Measurements from ENCODE around the gene FRAS1.

FRAS1 gene

DNA sequence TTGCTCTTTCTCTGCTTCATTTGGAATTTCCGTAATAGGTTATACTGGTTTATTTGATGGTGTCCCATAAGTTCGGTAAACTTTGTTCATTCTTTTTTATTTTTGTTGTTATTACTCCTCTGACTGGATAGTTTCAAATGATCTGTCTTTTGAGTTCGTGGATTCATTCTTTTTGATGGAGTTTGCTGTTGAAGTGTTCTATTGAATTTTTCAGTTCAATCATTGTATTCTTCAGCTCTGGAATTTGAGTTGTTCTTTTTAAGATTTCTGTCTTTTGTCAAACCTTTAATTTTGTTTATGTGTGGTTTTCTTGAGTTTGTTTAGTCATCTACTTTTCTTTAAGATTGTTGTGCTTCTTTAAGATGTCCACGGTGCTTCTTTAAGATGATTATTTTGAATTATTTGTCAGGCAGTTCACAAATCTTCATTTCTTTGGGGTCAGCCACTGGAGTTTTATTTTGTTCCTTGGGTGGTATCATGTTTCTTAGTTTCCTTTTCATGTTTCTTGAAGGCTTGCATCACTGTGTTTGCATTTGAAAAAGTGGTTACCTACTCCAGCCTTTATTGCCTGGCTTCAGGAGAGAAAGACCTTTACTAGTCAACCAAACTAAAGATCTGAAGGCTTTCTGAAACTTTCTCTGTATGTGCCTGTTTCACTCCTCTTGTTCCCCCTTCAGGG is 339.6 kb downstream of the FRAS1 start:
- peaks cover 0 to 4% of the 10 kb centered on the region in 2 donors for H3K9me3 ChIP-seq (ENCODE audit: control insufficient read depth in 1 of 2, low read length in 2 of 2)
- no peaks in the 10 kb centered on the region for H3K36me3 ChIP-seq (ENCODE audit: control insufficient read depth in 1 of 2, insufficient read depth in 2 of 2, low read length in 2 of 2)
- H3K4me3 ChIP-seq (ENCODE audit: low read depth in 1 of 2, low read length in 2 of 2) = no peak overlapping the region
- no peaks in the 10 kb centered on the region for H3K4me1 ChIP-seq (ENCODE audit: control insufficient read depth in 1 of 2, insufficient read depth in 2 of 2, low read length in 2 of 2)
- H3K27ac ChIP-seq (ENCODE audit: low read depth, low read length) = no peak overlapping the region
- no peaks in the 10 kb centered on the region for H3K27me3 ChIP-seq (ENCODE audit: control insufficient read depth in 1 of 2, insufficient read depth in 2 of 2, low read length in 2 of 2)
- H3K9ac ChIP-seq (ENCODE audit: low read depth in 1 of 2, low read length in 2 of 2) = no peak overlapping the region

DNA sequence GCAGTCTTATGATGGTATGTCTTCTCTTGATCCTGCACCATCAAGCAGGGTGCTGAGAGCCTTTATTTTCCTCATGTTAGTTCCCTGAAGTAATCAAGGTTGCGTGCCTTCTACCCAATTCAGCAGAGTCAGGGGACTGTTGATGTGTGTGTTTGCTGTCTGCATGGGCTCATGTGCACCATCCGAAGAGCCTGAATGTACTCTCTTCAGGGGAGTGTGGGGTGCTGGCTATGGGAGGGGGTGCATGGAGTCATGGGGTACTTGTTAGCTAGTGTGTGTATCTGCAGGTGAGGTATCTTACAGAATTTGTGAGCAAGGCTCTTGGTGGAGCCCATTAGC is 340.1 kb downstream of the FRAS1 start:
- H3K4me1 ChIP-seq (ENCODE audit: control insufficient read depth in 1 of 2, insufficient read depth in 2 of 2, low read length in 2 of 2) = no peaks in the 10 kb centered on the region

DNA sequence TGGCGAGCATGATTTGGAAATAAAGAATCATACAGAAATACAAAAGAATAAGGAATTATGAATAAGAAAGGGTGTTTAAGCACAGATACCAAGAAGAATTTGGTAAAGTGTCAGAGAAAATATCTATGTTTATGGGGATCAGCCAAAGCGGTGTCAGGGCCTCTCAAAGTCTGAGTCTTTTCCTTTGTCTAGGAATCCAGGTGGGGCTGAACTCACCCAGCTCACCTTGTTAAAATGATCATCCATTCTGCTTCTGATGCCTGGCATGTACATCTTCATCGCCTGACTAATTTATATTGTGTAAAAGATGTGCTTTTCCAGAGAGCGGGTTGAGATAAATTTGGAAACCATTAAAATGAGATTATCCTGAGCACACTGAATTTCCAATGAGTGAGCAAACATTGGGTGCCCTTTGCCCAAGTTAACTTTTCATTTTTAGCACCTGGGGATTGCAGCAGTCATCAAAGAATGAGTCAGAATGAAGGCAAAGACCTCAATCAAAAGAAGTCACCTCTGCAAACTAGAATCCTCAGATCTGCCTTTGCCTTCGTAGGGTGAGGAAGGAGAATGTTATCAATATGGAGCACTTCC is 352.6 kb downstream of the FRAS1 start:
- Histone ChIP-seq H3K27me3 (ENCODE audit: control insufficient read depth in 1 of 2, insufficient read depth in 2 of 2, low read length in 2 of 2) (no peaks in the 10 kb centered on the region), H3K4me3 (ENCODE audit: low read depth in 1 of 2, low read length in 2 of 2) (no peak overlapping the region), H3K36me3 (ENCODE audit: control insufficient read depth in 1 of 2, insufficient read depth in 2 of 2, low read length in 2 of 2) (no peaks in the 10 kb centered on the region), H3K4me1 (ENCODE audit: control insufficient read depth in 1 of 2, insufficient read depth in 2 of 2, low read length in 2 of 2) (no peaks in the 10 kb centered on the region), H3K9ac (ENCODE audit: low read depth in 1 of 2, low read length in 2 of 2) (no peak overlapping the region), H3K9me3 (ENCODE audit: control insufficient read depth in 1 of 2, low read length in 2 of 2) (no peaks in the 10 kb centered on the region), H3K27ac (ENCODE audit: low read depth, low read length) (no peak overlapping the region)

More for the DNA sequence above, 340.1 kb downstream of the FRAS1 start:
- no peak overlapping the region for H3K4me3 ChIP-seq (ENCODE audit: low read depth in 1 of 2, low read length in 2 of 2)
- peaks cover 0 to 4% of the 10 kb centered on the region in 2 donors for H3K9me3 ChIP-seq (ENCODE audit: control insufficient read depth in 1 of 2, low read length in 2 of 2)
- no peak overlapping the region for H3K27ac ChIP-seq (ENCODE audit: low read depth, low read length)
- H3K36me3 ChIP-seq (ENCODE audit: control insufficient read depth in 1 of 2, insufficient read depth in 2 of 2, low read length in 2 of 2) = no peaks in the 10 kb centered on the region
- no peak overlapping the region for H3K9ac ChIP-seq (ENCODE audit: low read depth in 1 of 2, low read length in 2 of 2)
- H3K27me3 ChIP-seq (ENCODE audit: control insufficient read depth in 1 of 2, insufficient read depth in 2 of 2, low read length in 2 of 2) = no peaks in the 10 kb centered on the region

DNA sequence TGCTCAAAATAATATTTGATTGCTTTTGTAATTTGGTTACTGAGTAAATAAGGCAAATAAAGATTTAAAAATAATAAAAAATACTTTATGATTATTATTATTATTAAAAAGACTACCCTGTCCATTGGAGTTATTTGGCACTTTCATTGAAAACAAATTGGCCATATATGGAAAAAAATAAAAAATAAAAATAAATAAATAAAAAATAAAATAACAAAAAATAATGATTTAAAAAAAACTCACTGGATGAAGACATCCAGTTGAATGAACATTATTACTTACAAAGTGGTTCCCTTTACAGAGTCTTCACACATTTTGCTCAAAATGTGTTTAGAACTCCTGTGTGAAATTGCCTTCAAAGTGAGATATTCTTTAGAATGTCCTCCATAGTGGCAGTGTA is 353.1 kb downstream of the FRAS1 start:
- H3K27me3 ChIP-seq (ENCODE audit: control insufficient read depth in 1 of 2, insufficient read depth in 2 of 2, low read length in 2 of 2) = no peaks in the 10 kb centered on the region
- no peak overlapping the region for H3K4me3 ChIP-seq (ENCODE audit: low read depth in 1 of 2, low read length in 2 of 2)
- H3K36me3 ChIP-seq (ENCODE audit: control insufficient read depth in 1 of 2, insufficient read depth in 2 of 2, low read length in 2 of 2) = no peaks in the 10 kb centered on the region
- H3K9ac ChIP-seq (ENCODE audit: low read depth in 1 of 2, low read length in 2 of 2) = no peak overlapping the region
- H3K9me3 ChIP-seq (ENCODE audit: control insufficient read depth in 1 of 2, low read length in 2 of 2) = no peaks in the 10 kb centered on the region
- no peak overlapping the region for H3K27ac ChIP-seq (ENCODE audit: low read depth, low read length)
- no peaks in the 10 kb centered on the region for H3K4me1 ChIP-seq (ENCODE audit: control insufficient read depth in 1 of 2, insufficient read depth in 2 of 2, low read length in 2 of 2)

DNA sequence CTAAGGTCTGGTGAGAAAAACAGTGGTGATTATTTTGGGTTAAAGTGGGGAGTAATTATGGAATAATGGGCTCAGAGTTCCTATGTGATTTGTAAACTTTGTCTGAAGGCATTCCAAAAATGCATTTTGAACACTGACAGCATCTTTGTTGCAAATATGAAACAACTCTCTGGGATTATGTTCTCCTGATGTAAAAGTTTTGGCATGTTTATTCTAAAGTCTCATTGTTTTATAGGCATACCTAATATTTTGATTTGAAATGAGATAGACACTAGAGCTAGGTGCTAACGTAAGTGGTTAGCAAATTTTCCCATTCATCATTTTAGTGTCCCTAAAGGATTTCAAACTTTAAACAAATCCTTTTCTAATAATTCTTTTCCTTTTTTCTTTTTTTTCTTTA is 353.6 kb downstream of the FRAS1 start:
- H3K27me3 ChIP-seq (ENCODE audit: control insufficient read depth in 1 of 2, insufficient read depth in 2 of 2, low read length in 2 of 2) = no peaks in the 10 kb centered on the region
- H3K9ac ChIP-seq (ENCODE audit: low read depth in 1 of 2, low read length in 2 of 2) = no peak overlapping the region
- no peaks in the 10 kb centered on the region for H3K9me3 ChIP-seq (ENCODE audit: control insufficient read depth in 1 of 2, low read length in 2 of 2)
- H3K27ac ChIP-seq (ENCODE audit: low read depth, low read length) = no peak overlapping the region
- H3K4me1 ChIP-seq (ENCODE audit: control insufficient read depth in 1 of 2, insufficient read depth in 2 of 2, low read length in 2 of 2) = no peaks in the 10 kb centered on the region
- H3K4me3 ChIP-seq (ENCODE audit: low read depth in 1 of 2, low read length in 2 of 2) = no peak overlapping the region
- H3K36me3 ChIP-seq (ENCODE audit: control insufficient read depth in 1 of 2, insufficient read depth in 2 of 2, low read length in 2 of 2) = no peaks in the 10 kb centered on the region

DNA sequence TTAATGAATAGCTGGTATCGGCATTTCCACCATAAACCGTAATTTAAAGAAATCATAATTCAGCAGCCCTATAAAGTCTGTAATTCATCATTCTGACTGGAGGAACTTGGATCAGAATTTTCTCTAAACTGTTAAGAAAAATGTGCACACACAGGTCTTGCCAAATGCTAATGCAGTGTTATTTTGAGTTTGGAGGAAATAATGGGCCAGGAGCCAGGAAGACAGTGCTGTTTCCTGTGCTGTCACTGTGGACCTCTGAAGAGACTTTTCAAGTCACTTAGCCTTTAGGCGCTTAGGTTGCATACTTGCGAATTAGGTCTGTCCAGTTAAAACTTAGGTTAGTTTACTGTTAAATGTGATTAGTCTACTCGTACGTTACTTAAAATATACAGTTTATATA is 357.0 kb downstream of the FRAS1 start:
- Histone ChIP-seq H3K27ac (ENCODE audit: low read depth, low read length) (no peak overlapping the region), H3K4me3 (ENCODE audit: low read depth in 1 of 2, low read length in 2 of 2) (no peak overlapping the region), H3K4me1 (ENCODE audit: control insufficient read depth in 1 of 2, insufficient read depth in 2 of 2, low read length in 2 of 2) (no peaks in the 10 kb centered on the region), H3K27me3 (ENCODE audit: control insufficient read depth in 1 of 2, insufficient read depth in 2 of 2, low read length in 2 of 2) (no peaks in the 10 kb centered on the region), H3K9me3 (ENCODE audit: control insufficient read depth in 1 of 2, low read length in 2 of 2) (no peaks in the 10 kb centered on the region), H3K9ac (ENCODE audit: low read depth in 1 of 2, low read length in 2 of 2) (no peak overlapping the region), H3K36me3 (ENCODE audit: control insufficient read depth in 1 of 2, insufficient read depth in 2 of 2, low read length in 2 of 2) (no peaks in the 10 kb centered on the region)

DNA sequence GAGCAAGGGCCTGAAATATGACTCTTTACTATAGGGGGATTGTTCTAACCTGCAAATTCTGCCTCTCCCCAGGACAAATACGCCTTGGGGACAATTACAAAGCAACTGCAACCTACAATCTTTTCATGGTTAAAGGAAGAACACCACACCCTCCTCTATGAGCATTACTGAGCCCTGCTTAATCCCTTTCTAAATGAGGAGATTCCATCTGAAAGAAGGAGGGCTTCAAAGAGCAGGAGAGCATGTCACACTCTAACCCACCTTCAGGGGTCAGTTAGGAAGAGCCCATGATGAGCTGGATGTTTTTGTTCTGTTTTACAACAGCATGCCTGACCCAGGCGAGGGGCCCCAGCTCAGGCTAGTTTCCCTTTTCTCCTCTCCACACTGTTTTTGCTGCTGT is 360.5 kb downstream of the FRAS1 start:
- H3K9me3 ChIP-seq (ENCODE audit: control insufficient read depth in 1 of 2, low read length in 2 of 2) = no peaks in the 10 kb centered on the region

DNA sequence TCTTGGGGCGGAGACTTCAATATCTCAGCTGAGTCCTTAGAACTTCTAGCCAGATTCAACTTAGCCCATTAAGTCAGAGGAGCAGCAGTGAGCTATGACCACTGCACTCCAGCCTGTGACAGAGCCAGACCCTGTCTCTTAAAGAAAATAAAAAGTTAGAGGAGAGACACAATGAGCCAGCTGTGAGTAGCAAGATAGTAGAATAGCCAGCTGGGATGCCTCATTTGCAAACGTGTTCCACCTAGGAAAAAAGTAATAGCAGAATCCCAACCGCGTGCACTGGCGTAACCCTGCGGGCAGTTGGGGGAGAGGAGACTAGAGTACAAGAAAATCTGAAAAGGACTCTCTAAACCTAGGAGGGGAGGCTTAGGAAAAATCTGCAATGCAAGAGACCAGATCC is 361.3 kb downstream of the FRAS1 start:
- no peaks in the 10 kb centered on the region for H3K36me3 ChIP-seq (ENCODE audit: control insufficient read depth in 1 of 2, insufficient read depth in 2 of 2, low read length in 2 of 2)
- H3K9me3 ChIP-seq (ENCODE audit: control insufficient read depth in 1 of 2, low read length in 2 of 2) = no peaks in the 10 kb centered on the region
- H3K27ac ChIP-seq (ENCODE audit: low read depth, low read length) = no peak overlapping the region
- no peak overlapping the region for H3K4me3 ChIP-seq (ENCODE audit: low read depth in 1 of 2, low read length in 2 of 2)
- no peaks in the 10 kb centered on the region for H3K4me1 ChIP-seq (ENCODE audit: control insufficient read depth in 1 of 2, insufficient read depth in 2 of 2, low read length in 2 of 2)
- H3K9ac ChIP-seq (ENCODE audit: low read depth in 1 of 2, low read length in 2 of 2) = no peak overlapping the region
- no peaks in the 10 kb centered on the region for H3K27me3 ChIP-seq (ENCODE audit: control insufficient read depth in 1 of 2, insufficient read depth in 2 of 2, low read length in 2 of 2)

More for the DNA sequence above, 360.5 kb downstream of the FRAS1 start:
- H3K4me3 ChIP-seq (ENCODE audit: low read depth in 1 of 2, low read length in 2 of 2) = no peak overlapping the region
- H3K9ac ChIP-seq (ENCODE audit: low read depth in 1 of 2, low read length in 2 of 2) = no peak overlapping the region
- H3K4me1 ChIP-seq (ENCODE audit: control insufficient read depth in 1 of 2, insufficient read depth in 2 of 2, low read length in 2 of 2) = no peaks in the 10 kb centered on the region
- H3K27ac ChIP-seq (ENCODE audit: low read depth, low read length) = no peak overlapping the region
- H3K36me3 ChIP-seq (ENCODE audit: control insufficient read depth in 1 of 2, insufficient read depth in 2 of 2, low read length in 2 of 2) = no peaks in the 10 kb centered on the region
- H3K27me3 ChIP-seq (ENCODE audit: control insufficient read depth in 1 of 2, insufficient read depth in 2 of 2, low read length in 2 of 2) = no peaks in the 10 kb centered on the region

DNA sequence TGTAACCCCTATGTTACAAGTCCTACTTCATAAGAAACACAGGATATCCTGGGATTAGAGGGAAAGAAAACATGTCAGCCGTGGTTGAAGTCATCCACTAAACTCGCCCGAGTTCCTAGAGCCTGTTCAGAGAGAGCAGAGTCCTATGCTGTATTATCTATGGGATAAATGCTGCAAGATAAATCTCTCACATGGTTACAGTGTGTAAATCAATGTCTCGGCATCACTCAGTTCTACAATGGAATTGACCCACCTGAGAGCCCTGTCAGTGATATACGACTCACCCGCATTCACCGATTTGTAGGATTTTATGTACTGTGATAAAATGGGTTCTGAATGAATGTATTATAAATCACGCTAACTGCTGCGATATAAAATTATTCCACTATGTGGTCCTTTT is 366.7 kb downstream of the FRAS1 start:
- no peaks in the 10 kb centered on the region for H3K9me3 ChIP-seq (ENCODE audit: control insufficient read depth in 1 of 2, low read length in 2 of 2)
- no peak overlapping the region for H3K27ac ChIP-seq (ENCODE audit: low read depth, low read length)
- H3K4me1 ChIP-seq (ENCODE audit: control insufficient read depth in 1 of 2, insufficient read depth in 2 of 2, low read length in 2 of 2) = peaks cover 4 to 9% of the 10 kb centered on the region in 2 donors
- H3K27me3 ChIP-seq (ENCODE audit: control insufficient read depth in 1 of 2, insufficient read depth in 2 of 2, low read length in 2 of 2) = no peaks in the 10 kb centered on the region
- H3K4me3 ChIP-seq (ENCODE audit: low read depth in 1 of 2, low read length in 2 of 2) = no peak overlapping the region
- H3K36me3 ChIP-seq (ENCODE audit: control insufficient read depth in 1 of 2, insufficient read depth in 2 of 2, low read length in 2 of 2) = no peaks in the 10 kb centered on the region
- no peak overlapping the region for H3K9ac ChIP-seq (ENCODE audit: low read depth in 1 of 2, low read length in 2 of 2)

DNA sequence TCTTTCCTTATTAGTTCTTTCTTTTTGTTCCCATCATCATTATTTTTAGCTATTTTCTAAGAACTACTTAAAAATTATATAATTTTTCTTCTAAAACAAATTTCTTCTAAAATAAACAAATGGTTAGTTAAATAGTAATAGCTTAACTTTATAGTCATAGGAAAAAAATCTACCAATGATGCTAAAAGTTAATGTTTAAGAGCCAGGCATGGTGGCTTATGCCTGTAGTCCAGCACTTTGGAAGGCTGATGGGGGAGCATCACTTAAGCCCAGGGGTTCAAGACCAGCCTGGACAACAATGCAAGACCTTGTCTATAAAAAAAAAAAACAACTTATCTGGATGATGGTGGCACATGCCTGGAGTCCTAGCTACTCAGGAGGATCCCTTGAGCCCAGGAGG is 367.3 kb downstream of the FRAS1 start:
- H3K9me3 ChIP-seq (ENCODE audit: control insufficient read depth in 1 of 2, low read length in 2 of 2) = no peaks in the 10 kb centered on the region
- no peak overlapping the region for H3K27ac ChIP-seq (ENCODE audit: low read depth, low read length)
- no peak overlapping the region for H3K4me3 ChIP-seq (ENCODE audit: low read depth in 1 of 2, low read length in 2 of 2)
- no peaks in the 10 kb centered on the region for H3K36me3 ChIP-seq (ENCODE audit: control insufficient read depth in 1 of 2, insufficient read depth in 2 of 2, low read length in 2 of 2)
- no peak overlapping the region for H3K9ac ChIP-seq (ENCODE audit: low read depth in 1 of 2, low read length in 2 of 2)
- H3K4me1 ChIP-seq (ENCODE audit: control insufficient read depth in 1 of 2, insufficient read depth in 2 of 2, low read length in 2 of 2) = peaks cover 4 to 9% of the 10 kb centered on the region in 2 donors
- H3K27me3 ChIP-seq (ENCODE audit: control insufficient read depth in 1 of 2, insufficient read depth in 2 of 2, low read length in 2 of 2) = no peaks in the 10 kb centered on the region
